Eye (tissue), 1 donor: ENCODE data around the gene GALNT10.

Experiments
- DNase-seq: peaks from one replicate; pipeline ENCODE4 v3.0.0-alpha.2; 2015

The GALNT10 gene

GRCh38 chr5:154190595-154191304 lies at the start of gene GALNT10:
TSS of gene GALNT10 (plus strand) at chr5:154190733. CDS start at chr5:154190867, 134 bp downstream.
- peak; percentile 80 for DNase-seq

DNA sequence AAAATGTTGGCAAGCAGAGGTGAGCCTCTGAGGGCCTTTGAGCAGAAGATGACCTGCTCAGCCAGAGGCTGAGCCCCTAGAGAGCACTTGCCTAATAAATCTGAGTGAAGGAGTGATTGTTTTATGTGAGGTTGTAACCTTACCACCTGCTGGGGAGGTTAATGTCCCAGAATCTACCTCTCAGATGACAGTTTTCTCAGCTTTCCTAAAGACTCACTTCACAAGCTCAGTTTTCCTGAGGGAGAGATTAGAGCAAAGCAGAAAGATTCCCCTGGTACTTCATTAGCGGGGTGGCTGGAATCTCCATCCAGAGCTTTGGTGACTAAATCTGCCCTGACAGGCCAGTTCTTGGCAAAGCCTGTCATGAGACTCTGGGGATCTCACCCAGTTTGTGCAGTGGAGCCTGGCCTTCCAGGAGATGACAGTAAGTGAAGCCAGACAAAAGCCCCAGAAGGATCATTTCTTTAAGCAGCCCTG lies 48.8 kb upstream of the GALNT10 start:
- peak; percentile 92 for DNase-seq

DNA sequence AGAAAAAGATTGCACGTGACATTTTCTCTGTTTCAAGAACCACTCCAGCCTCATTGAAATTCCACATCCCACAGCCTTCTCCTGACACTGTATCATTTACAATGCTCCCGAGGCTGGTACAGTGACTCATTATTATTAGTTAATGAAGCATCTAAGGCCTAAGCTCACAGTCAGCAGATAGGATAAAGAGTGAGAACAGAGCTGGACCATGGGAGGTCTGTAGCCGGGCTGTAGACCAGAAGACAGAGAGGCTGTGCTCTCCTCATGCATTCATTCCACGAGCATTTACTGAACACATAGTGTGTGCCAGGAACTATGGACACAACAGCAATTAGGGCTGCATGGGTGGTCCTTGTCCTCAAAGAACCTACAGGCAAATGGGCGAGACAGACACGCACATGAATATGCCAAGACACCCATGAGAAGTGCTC lies 47.3 kb upstream of the GALNT10 start:
- DNase-seq = peak; percentile 84

GRCh38 chr5:154145268-154145667 lies 45.3 kb upstream of the GALNT10 start:
- no peak for DNase-seq

DNA sequence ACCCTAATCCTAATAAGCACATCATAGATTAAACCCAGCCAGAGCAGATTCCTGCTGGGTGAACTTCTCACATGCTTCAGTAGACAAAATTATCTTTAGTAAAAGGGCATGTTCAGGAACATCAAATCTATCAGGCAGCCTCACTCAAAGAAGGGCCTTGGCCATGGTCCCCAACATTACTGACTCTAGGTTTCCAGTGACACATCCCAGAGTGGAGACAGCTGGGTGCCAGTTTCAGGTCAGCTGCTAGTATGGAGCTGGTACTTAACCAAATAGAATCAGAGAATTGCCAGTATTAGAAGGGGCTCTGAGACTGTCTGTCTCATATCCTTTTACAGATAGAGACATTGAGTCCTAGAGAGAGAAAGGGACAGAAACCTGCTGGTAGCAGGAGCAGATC lies 44.1 kb upstream of the GALNT10 start:
- DNase-seq = no peak

DNA sequence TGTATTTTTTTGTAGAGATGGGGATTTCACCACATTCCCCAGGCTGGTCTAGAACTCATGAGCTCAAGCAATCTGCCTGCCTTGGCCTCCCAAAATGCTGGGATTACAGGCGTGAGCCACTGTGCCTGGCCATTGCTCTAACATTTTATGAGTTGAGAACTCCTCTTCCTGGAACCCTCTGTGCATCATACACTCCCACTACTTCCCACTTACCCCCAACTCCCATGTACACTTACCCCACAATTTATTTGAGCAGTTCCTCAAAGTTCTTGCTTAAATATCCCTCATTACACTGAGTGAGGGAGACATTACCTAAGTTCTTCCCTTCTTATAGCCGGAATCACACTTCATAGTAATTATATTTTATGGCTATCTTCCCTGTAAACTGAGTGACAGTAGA lies 42.9 kb upstream of the GALNT10 start:
- no peak for DNase-seq

GRCh38 chr5:154150471-154150870 lies 40.1 kb upstream of the GALNT10 start:
- DNase-seq = peak; percentile 65

DNA sequence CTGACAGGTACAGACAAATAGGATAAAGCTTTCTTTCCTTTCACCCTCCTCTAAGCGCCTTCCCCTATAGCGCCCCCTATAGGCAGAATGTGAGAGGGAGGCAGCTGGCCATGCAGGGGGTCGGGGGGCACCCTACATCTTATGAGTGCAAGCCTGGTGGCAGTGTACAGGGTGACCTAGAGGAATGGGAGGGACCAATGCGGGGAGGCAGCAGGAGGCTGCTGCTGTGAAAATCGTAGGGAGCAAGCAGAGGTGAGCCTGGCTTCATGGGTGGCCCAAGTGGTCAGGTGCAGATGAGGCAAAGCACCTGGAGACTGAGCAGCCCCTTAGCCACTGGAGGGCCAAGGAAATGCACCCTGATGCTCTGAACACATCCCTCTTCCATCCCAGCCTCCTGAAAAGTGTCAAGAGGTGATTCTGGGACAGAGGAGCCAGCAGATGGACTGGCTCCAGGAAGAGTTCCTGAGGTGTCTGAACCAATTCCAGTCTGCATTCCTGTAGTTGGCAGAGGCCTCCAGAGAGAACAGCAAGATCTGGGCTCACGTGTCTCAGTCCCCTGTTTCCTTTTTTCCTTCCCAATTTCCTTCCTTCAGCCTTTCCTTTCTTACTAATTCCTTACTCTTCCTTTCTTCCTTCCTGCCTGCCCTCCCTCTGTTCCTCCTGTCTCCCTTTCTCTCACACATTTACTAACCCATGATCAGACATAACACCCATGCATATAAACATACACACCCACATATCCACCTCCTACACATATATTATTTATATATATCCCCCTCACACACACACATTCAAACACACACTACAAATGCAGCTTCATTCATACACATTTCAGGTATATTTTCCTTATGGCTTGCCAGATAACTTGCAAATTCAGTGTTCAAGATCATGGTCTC lies 32.8 kb upstream of the GALNT10 start:
- DNase-seq = no peak

- DNase-seq = no peak
Observed at GRCh38 chr5:154158379-154158737, 32.2 kb upstream of the GALNT10 start.

GRCh38 chr5:154159343-154159742 lies 31.2 kb upstream of the GALNT10 start:
- DNase-seq = no peak

GRCh38 chr5:154162539-154163151 lies 27.9 kb upstream of the GALNT10 start:
- peak; percentile 60 for DNase-seq

DNA sequence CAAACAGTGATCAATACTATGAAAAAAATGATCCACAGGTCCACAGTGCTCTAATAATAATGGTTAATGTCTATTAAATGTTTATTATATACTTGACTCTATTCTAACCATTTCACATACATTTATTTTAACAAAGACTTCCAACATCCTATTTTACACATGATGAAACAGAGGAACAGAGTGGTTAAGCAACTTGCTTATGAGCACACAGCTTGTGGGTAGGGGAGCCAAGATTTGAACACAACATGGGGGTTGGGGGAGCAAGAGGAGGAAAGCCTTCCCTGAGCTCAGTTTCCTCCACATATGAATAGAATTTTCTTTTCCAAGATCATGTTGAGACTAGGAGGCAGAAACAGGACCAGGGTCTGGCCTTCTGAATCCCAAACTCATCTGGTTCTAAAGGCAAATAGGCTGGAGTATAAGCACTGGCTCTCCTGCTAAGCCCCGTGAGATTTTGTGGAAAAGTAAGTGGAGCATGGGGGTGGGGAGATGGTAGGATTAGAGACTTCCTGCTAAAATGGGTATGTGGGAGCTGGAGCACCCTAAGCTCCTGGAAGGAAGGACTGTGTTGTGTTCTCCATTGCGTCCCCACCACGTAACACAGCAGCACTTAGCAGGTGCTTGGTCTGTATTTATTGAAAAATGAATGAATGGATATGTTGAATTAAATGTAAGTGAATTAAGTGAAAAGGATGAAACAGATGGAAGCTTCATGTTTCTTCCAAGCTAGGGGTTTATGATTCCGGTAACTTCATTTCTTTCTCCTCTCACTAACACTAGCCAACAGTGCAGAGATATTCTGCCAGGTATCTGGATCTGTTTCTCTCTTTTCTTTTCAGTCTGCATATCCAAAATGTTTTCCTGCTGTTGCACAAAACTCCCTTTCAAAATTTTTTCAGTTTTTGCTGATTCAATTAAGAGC lies 26.9 kb upstream of the GALNT10 start:
- DNase-seq = no peak

GRCh38 chr5:154164249-154164581 lies 26.3 kb upstream of the GALNT10 start:
- DNase-seq = no peak

GRCh38 chr5:154165886-154166285 lies 24.6 kb upstream of the GALNT10 start:
- peak; percentile 72 for DNase-seq

DNA sequence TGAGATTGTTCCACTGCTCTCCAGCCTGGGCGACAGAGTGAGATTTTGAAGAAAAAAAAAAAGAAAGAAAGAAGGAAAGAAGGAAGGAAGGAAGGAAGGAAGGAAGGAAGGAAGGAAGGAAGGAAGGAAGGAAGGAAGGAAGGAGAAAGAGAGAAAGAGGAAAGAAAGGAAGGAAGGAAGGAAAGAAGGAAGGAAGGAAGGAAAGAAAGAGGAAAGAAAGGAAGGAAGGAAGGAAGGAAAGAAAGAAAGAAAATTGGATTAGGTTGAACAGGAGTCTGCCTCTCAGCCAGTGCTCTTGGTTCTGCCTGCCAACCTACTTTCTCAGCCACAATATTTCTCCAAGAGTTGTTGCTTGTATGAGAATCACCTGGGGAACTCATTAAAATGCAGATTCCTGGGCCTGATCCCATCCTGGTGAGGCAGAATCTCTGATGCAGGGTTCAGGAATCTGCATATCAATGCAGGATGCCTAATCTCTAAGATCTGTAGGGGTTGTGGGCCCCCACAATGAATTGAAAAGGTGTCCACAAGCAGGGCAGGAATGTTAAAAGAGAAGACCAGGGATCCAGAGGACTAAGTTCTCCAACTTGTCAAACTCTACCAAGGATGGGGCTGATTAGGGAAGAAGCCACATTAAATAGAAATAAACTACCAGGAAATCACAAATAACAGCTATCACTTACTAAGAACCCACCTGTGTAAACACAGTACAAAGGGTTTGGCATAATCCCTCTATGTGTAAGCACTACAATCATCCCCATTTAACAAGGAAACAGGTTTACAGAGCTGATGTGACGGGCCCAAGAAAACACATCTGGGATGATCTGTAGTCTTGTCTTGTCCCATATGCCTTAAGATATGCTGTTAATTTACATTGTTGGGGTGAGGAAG lies 23.4 kb upstream of the GALNT10 start:
- no peak for DNase-seq

GRCh38 chr5:154168395-154168794 lies 22.1 kb upstream of the GALNT10 start:
- no peak for DNase-seq

DNA sequence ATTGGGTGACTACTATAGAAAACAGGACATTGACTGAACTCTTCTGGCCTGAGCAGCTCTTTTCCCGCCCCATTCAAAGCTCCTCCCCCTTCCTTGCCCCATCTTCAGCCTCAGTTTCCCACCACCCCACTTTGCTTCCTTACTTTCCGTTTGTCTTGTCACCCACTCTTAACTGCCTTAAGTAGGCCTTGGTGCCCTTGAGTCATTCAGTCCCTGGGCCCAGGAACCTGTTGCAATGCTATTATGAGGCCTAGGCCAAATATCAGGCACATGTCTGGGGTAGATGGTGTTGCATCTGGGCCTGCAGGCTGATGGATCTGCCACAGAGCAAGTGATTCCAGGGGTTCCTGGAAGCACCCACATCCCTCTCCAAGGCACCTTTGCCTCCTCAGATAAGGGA lies 17.7 kb upstream of the GALNT10 start:
- no peak for DNase-seq

- no peak for DNase-seq
Observed at GRCh38 chr5:154174091-154174490, 16.4 kb upstream of the GALNT10 start.

DNA sequence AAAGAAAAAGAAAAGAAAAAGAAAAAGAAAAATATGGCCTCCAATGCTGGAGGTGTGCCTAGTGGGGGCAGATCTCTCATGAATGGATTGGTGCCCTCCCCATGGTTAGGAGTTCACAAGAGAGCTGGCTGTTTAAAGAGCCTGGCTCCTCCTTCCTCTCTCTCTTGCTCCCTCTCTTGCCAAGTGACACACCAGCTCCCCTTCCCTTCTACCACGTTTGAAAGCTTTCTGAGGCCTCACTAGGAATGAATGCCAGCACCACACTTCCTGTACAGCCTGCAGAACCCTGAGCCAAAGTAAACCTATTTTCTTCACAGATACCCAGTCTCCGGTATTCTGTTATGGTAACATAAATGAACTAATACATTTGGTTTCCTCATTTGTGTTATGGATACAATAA lies 14.4 kb upstream of the GALNT10 start:
- no peak for DNase-seq

DNA sequence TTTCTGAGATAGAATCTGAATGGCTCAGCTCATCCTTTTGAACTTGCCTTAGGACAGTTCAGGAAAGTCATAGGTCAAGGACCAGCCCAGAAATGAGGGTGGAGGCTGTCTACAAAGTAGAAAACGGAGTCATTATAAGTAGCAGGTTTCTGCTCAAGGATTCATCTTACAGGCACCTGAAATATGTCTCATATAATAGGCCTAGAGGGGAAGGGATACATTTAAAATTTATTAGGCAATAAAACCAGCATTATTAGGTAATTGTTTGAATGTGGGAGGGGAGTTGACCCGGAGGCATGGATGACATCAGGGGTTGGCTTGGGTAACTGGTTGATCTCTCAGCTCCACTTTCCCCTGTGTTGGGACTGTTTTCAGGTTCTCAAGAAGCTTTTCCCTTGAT lies 11.9 kb upstream of the GALNT10 start:
- DNase-seq = no peak
